ENCODE measurements around the gene ANO3.
"Not testable (repeated sequence)": the region's sequence is repeated elsewhere in the genome, so short reads cannot be mapped to it uniquely, and the experiment has no call there.

Gene ANO3

DNA sequence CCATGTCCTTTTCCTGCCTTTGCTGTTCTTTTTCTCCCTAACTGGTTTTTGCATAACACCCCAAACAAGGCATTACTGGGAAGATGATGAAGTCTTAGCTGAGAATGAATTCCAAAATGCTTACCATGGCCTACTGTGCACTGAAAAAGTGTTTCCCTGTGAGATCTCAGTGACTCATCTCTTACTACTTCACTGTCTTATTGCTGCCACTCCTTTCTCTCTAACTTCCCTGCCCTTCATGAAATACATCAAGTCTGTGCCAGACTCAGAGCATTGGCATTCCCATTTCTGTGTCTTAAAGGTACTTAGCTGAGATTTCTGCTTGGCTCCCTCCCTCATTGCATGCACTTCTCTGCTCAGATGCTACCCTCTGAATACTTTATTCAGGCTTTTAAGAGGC is 289.2 kb downstream of the ANO3 start:
- DNase-seq (ENCODE audit: low read depth in 1 of 2, low spot score in 1 of 2) = no peak

DNA sequence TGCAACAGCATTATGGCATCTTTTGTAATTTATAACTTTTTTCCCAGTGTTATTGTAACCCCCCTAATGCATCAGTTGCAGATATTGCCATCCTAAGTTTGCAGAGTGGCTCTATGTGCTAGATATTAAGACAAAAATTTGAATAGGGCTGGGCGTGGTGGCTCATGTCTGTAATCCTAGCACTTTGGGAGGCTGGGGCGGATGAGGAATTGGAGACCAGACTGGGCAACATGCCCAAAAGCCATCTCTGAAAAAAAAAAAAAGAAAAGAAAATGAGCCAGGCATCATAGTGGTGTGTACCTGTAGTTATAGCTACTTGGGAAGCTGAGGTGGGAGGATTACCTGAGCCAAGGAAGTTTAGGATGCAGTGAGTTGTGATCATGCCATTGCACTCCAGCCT is 290.3 kb downstream of the ANO3 start:
- no peak for DNase-seq (ENCODE audit: low read depth in 1 of 2, low spot score in 1 of 2)

DNA sequence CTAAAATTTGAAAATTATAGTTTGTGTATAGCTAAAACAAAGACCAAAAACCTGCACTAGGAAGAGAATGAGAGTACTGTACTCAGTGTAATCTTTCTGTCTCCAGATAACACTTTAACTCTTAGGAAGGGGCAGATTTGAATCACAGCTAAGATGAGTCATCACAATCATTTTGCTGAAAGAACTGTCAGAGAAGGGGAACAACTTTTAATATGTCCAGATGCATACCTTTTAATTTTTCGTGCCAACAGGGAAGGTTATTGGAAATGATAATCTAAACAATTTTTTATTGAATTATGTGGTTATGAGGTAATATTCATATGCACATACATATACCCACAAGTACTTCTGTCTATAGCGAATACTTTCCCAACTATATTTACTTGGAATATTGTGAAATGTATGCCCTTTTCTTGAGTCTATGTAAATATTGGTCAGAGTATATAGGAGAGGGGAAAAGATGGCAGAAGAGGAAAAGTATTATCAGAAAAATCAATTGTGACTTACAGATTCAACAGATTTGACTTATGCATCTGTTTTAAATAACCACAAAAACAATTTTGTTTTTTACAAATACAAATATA is 291.2 kb downstream of the ANO3 start:
- DNase-seq (ENCODE audit: low read depth in 1 of 2, low spot score in 1 of 2) = no peak

DNA sequence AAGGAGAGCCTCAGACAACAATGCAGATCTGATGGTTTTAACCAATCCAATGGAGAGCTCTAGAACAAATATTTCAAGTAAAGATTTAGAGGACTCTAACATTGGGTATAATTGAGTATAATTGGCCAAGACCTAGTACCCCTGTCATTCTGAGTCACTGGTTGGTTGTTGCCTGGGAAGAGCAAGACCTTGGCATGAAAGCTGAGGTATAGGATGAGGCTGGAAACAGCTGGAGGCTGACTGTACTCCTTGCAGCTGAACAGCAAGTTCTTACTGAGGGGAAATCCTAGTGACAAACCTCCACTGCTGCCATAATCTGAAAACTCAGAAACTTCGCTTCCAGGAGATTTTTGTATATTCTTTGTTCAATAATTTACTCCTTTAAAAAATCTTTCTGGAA is 294.4 kb downstream of the ANO3 start:
- DNase-seq (ENCODE audit: low read depth in 1 of 2, low spot score in 1 of 2) = no peak

DNA sequence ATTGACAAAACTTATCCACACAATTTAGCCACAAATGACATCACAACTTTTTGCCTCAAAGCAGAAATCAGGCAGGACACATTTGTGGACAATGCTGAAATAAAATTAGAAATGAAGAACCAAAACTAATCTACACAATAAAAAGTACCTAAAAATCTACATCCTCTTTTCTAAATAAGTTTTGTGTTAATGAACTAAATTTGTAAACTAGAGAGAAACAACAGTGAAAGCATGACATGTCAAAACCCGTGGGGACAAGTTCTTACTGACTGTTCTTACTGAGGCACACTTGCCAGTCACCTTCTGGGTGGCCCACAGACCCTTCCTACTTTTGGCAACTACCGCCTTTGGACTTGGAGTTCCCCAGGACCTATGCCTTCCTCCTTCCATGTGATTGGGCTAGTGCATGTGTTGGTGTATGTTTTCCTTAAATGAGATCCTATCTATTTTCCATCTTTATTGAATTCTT is 300.8 kb downstream of the ANO3 start:
- no peak for DNase-seq (ENCODE audit: low read depth in 1 of 2, low spot score in 1 of 2)

DNA sequence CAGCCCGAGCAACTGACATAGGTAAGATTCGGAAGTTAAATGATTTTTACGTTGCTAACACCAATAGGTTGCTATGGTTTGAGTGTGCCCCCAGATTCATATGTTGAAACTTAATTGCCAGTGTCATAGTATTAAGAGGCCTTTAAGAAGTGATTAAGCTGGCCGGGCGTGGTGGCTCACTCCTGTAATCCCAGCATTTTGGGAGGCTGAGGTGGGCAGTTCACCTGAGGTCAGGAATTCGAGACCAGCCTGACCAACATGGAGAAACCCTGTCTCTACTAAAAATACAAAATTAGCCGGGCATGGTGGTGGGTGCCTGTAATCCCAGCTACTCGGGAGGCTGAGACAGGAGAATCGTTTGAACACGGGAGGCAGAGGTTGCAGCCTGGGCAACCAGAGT is 311.4 kb downstream of the ANO3 start:
- DNase-seq (ENCODE audit: low read depth in 1 of 2, low spot score in 1 of 2) = not testable (repeated sequence)

DNA sequence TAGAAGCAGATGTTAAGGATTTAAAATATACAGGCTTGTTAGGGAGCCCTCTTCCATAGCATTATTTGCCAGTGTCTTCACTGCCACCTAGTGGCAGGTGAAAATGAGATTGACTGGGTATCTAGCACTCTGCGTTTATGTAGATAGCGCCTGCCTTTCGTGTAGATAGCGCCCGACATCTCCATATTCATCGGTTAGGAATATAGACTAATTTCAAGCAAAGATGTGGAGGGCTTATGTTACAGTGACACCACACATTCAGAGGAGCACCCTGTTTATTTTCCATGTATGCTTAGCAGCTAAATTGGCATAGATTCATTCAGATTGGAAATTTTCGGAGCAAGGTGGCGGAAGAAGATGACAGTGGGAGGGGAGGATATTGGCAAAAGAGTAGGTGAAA is 318.0 kb downstream of the ANO3 start:
- DNase-seq (ENCODE audit: low read depth in 1 of 2, low spot score in 1 of 2) = peak in 1 of 2 donors; percentile 1

DNA sequence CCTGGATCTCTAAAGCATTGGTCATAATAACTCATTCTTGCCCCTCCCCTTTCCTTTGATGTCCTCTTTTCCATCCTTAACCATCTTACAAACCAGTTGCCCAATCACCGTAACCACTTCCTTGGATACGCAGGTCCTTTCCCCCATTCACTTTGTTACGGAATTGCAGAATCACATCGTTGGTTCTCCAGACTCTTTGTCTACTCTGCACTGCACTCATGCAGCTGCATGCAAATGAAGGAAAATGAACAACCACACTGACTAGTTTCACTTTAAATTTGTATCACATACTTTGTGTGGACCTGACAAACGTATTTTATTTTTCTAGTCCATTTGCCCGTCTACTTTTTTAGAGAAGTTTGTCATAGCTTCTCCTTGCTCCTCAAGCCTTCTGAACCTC is 320.0 kb downstream of the ANO3 start:
- no peak for DNase-seq (ENCODE audit: low read depth in 1 of 2, low spot score in 1 of 2)

DNA sequence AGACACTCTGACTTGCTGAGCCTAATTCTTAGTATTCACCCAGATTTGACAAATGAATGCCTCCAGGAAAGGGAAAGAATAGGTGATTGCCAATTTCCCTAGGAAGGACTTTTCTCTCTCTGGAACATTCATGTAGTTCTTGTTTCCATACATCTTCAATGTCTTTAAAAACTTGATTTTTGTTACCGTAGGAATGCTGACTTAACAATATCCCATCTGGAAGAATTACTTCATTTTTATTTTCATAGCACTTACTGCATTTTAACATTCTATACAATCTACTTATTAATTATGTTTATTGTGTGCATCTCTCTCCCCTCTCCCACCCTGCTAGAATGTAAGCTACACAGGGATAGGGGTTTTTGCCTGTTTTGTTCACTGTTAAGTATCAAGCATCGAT is 323.4 kb downstream of the ANO3 start:
- DNase-seq (ENCODE audit: low read depth in 1 of 2, low spot score in 1 of 2) = no peak

DNA sequence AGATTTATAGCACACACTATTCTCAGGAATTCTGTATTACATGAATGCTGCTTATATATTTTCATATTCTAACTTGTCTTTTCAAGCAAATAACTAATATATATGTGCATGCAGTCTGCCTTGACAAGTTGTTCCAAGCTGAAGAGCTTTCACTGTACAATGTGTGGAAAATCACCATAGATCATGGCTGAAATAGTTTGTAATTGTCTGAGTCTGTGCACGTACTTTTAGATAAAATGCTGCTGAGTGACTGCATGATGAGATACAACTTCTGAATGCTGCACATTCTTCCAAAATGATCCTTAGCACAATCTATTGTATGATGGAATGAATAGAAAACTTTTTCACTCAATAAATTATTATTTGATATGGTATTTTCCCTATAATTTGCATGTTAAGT is 331.0 kb downstream of the ANO3 start:
- no peak for DNase-seq (ENCODE audit: low read depth in 1 of 2, low spot score in 1 of 2)

DNA sequence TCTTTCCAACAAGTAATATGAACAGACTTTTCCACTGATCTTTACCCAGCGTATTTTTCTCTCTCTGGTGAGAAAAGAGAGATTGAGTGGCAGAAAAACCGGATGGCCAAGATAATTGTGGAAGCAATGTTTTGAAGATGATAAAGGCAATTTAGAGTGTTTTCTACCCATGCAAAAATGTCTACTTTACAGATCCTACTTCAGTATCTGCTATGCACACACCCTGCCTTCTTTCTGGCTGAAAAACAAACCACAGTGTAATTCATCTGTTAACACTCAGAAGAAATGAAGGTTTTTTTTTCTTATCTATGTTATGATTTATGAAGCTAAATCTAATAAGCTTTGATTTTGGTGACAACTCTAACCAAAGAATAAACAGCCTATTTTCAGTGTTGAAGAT is 333.1 kb downstream of the ANO3 start:
- DNase-seq (ENCODE audit: low read depth in 1 of 2, low spot score in 1 of 2) = no peak

DNA sequence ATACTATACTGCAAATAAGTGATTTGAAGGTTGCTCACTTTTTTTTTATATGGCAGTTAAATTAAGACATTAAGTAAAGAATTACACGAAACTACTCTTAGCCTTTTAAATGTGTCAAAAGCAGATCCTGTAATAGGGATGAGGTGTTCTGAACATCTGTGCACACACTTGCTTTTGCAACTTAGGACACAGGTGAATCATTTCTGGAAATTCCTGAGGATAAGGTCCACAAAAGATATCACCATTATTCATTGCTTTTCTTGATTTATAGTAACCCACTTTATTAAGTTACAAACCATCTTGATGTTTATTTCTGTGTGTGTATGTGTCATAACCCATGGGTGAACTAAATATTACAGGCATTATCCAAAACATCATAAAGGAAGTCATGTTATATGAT is 334.0 kb downstream of the ANO3 start:
- DNase-seq (ENCODE audit: low read depth in 1 of 2, low spot score in 1 of 2) = no peak

DNA sequence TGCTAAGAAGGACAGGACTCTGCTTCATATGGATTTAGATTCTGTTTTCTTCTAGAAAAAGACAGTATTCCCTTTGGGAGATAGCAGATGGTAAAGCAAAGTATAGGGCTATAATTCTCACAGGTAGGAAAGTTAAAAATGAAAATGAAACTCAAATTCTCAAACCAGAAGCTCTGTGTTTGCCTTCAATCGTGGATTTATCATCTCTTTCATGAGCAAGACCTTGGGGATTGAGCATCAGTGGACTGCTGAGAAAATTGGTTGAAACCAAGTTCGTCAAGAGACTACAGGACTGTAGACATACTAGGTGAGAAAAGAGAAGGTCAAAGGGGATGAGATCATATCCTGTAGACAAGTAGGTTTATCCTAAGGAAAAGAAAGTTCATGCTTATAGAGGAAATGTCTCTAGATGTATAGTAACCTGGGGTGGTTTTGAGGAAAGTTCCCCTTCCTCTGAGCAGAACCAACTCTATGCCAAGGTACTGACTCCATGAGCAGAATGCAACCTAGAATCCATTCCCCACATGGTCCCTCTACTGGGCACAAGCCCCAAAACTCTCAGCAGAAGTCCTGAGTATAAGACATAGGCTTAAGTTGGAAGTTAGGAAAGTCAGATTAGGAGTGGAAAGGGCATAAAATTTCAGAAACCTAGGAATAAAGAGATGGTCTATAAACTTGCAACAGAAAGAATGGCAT is 343.5 kb downstream of the ANO3 start:
- DNase-seq (ENCODE audit: low read depth in 1 of 2, low spot score in 1 of 2) = no peak

DNA sequence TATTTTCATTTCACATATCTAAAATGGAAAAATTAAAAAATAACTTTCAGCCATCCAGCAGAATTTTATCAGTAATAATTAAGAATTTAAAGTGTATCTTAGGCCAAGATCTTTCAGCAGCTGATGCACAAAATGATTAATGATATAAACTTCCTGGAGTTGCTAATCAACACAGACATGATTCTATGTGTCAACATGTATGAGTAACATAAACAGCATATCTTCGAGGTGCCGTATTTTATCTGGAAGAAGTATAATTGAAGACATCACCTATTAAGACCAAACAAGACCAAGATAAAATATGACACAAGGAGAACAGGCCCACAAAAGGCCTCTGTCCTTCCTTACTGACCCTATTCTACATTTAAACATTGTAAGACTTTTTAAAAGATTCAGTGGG is 344.7 kb downstream of the ANO3 start:
- no peak for DNase-seq (ENCODE audit: low read depth in 1 of 2, low spot score in 1 of 2)

DNA sequence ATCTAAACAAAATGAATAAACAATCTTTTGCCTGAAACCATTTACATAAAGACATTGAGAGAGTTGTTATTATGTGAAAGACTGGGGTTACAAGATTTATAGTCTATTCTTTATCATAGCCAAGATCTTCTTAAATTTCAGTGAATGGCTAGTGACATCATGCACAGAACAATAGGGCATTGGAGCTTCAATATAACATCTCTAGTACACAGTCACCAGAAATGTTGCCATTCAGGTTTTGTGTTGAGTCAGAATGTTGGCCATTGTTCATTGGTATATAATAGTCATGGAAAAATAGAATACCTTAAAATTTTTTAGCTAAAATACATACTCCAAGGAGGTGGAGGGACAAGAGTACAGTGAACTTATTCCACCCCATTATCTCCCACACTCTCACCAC is 345.6 kb downstream of the ANO3 start:
- no peak for DNase-seq (ENCODE audit: low read depth in 1 of 2, low spot score in 1 of 2)

DNA sequence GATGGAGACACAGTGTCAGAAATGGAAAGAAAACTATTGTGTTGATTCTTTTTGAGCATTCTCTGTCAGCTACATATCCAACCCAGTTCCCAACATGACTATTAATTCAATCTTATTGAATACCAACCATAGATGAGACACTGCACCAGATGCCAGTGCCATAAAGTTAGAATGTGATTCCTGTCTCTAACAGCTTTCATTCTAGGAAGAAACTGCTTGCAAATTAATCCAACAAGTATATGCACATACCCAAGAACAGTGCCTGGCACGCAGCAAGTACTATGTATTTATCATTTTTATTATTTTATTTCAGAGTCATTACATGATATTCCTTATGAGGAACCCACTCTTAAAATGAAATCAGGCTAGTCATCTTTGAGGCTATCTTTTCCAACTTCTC is 355.4 kb downstream of the ANO3 start:
- DNase-seq (ENCODE audit: low read depth in 1 of 2, low spot score in 1 of 2) = no peak

DNA sequence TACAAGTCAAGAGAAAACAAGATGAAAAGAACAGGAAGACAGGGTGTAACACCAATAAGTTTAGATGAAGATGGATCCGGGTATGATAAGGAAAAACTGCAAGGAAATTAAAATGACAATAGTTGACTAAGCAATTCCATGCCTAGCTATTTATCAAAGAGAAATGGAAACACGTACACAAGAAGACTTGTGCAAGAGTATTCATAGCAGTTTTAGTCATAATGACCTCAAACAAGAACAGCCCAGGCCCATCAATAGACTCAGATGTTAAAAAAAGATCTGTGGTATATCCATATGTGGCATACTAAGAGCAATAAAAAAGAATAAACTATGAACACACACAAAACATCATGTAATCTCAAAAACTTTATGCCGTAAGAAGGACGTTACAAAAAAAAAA is 356.8 kb downstream of the ANO3 start:
- DNase-seq (ENCODE audit: low read depth in 1 of 2, low spot score in 1 of 2) = no peak

DNA sequence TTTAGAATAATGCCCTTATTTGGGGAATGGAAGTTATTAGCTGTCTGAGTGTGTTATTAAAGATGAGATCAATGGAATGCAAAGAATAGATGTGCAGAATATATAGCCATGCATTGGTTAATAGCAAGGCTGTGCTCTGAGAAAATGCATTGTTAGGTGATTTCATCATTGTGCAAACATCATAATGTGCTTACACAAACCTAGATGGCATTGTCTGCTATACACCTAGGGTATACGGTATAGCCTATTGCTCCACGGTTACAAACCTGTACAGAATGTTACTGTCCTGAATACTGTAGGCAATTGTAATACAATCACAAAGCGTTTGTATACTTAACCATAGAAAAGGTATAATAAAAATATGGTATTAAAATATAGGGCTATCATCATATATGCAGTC is 364.4 kb downstream of the ANO3 start:
- DNase-seq (ENCODE audit: low read depth in 1 of 2, low spot score in 1 of 2) = no peak

DNA sequence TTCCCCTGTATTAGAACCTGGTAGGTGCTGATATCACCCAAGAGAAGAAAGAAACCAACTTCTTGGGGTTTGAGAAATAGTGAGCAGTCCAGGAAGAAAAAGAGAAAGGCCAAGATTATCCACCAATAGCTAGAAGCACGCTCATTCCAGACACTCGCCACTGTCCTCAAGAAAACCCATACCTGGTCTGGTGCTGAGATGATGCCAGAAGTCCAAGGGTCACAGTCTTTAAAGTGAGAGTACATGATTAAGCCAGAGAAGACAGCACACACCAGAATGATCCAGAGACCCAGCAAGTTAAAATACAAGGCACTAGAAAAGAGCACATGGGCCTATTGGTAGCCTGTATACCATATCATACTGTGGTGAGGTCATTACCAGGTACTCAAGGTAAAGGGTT is 366.3 kb downstream of the ANO3 start:
- DNase-seq (ENCODE audit: low read depth in 1 of 2, low spot score in 1 of 2) = no peak

DNA sequence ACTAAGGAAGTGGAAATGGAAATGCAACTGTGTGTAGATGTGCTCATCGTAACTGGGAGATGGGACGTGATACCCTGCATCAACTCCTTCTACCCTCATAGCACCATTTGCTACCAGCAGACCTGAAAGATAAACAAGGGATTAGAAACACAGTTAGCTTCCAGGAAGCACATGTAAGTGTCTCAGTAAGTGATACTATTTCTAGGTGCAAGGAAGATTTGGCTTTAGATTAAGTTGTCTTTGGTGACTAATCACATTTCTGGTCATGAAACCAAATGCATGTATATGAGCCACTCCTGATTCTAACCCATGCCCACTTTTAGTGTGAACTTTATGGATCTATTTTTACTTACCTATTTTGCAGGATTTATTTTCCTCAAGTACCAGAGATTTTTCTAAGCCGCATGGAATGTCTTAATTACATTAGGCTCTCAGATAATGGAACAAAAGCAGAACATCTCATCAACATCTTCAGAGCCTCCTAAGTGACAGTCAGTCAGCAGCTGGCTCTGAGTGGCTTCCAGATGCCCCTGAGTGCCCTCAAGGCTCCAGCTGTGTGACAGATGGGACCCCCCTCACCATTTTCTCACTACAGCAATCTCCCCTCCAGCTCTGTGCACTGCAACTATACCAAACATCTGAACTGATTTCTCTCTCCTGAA is 368.8 kb downstream of the ANO3 start:
- no peak for DNase-seq (ENCODE audit: low read depth in 1 of 2, low spot score in 1 of 2)

DNA sequence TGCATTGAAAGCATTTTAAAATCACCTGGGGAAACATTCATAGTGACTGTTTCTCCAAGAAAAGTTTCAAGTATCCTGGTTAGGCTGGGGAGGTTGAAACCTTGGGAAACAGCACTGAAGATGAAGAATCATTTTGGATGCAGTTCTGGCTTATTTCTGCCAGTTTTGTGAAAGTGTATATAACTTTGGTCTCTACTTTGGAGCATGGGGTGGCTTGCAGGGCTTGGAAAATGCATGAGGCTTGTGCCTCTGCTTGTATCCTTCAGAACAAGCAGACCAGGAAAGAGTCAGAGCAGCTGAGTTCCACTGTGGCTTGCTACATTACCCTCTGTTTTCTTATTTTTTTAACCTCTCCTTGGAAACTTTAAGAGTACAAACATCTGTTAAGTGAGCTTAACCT is 370.5 kb downstream of the ANO3 start:
- DNase-seq (ENCODE audit: low read depth in 1 of 2, low spot score in 1 of 2) = no peak

DNA sequence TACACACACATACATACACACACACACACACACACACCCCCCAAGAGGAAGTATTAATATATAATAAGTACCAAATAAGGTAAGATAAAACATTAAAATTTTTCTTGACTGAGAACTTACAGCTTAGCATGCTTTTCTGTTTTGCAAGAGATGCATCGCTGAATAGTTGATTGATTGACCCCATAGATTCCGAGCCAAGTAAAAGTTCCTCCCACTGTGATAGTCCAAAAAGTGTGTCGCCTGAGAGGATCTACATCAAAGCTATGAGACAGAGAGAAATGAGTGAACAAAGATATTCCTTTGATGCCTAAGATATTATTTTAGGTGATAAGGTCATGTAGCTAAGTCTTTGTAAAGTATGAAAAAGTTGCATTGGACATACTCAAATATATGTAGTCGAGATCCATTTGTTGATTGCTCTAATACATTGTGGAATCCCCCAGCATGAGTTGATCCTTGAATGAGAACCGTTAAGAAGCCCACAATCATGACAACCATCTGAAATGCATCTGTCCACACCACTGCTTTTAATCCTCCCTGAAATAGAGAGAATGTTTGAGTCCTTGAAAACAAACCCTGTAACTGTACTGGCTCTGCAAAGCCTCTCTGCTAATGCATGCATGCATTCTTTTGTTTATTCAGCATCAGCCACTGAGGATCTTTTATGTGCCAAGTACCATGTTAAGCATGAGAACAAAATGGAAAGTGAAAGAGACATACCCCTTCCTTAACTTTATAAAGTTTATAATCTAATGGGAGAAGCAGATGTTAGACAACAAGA is 371.7 kb downstream of the ANO3 start:
- DNase-seq (ENCODE audit: low read depth in 1 of 2, low spot score in 1 of 2) = no peak

All from activated CD4-positive, alpha-beta T cell treated with anti-CD3 and anti-CD28 coated beads, Interleukin-2, amount 50 U/mL, for 24 hours (primary cell).